Activated CD4-positive, alpha-beta T cell treated with anti-CD3 and anti-CD28 coated beads, Interleukin-10, Interleukin-2, amounts not matched to agents 100 ng/mL and 50 ng/mL, durations not matched to agents 16 hours and 8 hours (primary cell): Measurements from ENCODE around the gene ATXN2.
"Not testable (repeated sequence)": the region's sequence is repeated elsewhere in the genome, so short reads cannot be mapped to it uniquely, and the experiment has no call there.

ENCODE experiments used
- DNase-seq: peaks from one replicate; pipeline ENCODE4 v3.0.0-alpha.2; 2020

Gene ATXN2

DNA sequence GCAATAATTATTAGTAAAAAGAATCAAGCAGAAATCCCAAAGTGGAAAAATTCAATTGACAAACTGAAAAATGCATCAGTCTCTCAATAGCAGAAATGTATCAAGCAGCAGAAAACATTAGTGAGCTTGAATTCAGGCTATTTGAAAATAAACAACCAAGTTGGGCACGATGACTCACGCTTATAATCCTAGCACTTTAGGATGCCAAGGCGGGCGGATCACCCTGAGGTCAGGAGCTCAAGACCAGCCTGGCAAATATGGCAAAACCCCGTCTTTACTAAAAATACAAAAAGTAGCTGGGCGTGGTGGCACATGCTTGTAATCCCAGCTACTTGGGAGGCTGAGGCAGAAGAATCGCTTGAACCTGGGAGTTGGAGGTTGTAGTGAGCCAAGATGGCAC lies 106.1 kb downstream of the ATXN2 start:
- not testable (repeated sequence) for DNase-seq

DNA sequence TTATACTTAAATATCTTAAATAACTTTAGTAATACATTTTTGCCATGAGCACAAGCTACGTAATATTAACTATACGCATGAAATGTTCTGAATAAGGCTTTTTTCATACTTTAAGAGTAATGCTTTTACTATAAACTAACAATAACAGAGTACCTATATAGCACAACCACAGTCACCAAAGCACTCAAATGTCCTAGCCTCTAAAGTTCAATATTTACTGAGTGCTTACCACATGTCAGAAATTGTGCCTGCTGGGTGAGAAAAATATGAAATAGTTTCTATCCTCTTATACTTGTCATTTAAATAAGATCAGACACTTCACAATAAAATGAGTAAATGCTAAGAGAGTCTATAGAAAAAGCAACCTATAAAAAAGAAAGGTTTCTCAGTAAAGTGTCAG lies 110.3 kb downstream of the ATXN2 start:
- DNase-seq: no peak

- no peak for DNase-seq
Measured at GRCh38 chr12:111488271-111488670, 110.8 kb downstream of the ATXN2 start.

DNA sequence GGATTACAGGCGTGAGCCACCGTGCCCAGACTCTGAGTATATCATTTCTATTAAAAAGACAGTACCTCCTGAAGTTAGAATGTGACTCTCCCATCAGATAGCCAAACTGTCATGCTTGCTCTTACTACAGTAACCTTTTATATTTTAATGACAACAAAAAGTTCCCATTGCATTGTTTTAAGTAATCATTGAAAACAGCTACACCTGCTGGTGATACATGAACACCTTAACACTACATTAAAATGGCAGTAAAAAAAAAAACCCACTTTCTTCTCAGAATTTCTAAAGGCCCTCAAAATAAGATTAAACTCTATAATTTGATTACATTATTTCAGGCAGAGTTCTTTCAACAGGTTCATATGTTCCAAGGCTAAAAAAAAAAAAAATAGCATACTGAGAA lies 116.7 kb downstream of the ATXN2 start:
- no peak for DNase-seq

DNA sequence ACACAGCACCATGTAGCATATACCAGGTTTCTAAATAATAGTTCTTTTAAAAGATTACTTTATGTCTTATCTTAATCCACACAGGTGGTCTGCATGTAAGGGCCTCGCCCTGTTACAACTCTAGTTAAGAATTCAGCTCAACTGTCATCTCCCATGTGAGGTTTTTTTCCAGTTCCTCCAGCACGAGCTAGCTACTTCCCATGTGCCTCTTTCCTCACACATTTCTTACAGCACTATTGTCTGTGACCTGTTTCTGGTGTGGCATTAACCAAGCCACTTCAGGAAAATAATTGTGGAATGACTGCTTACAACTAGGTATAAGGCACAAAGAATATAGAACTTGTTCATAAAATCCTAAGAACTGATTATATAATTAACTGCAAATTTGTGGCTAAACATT lies 127.9 kb downstream of the ATXN2 start:
- no peak for DNase-seq

DNA sequence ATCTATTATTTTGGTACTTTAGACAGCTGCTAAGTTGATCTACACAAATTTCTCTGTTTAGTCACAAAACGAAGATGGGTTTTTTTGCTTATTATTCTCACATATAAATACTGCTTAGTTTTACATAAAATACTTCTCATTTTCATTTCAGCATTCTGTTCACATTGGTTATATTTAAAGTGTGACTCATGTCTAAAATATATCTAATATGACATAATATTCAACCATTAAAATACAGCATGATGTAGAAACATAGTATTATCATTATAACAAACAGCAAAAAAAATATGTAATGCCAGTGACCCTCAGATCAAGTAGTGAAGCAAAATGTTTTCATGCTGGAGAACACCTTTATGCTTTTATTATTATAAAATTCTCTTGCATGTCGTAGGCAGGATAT lies 129.7 kb downstream of the ATXN2 start:
- no peak for DNase-seq

DNA sequence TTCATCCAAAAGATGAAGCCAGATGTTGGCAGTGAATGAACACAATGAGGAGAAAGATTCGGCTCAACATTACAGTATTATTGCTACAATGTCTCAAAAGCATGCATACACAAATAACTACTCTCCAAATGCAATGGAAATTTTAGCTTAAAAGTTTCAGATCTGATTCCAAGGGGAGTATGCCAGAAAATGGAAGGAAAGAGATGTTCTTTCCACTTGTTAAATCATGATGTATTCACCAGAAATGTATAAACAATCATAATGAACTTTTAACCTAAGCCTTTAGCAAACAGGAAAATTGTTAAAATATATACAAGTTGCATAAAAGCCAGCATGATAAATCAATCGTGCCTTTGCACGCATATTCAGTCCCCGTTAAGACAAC lies 131.3 kb downstream of the ATXN2 start:
- DNase-seq: no peak

- no peak for DNase-seq
Measured at GRCh38 chr12:111467092-111467856, 131.8 kb downstream of the ATXN2 start.

DNA sequence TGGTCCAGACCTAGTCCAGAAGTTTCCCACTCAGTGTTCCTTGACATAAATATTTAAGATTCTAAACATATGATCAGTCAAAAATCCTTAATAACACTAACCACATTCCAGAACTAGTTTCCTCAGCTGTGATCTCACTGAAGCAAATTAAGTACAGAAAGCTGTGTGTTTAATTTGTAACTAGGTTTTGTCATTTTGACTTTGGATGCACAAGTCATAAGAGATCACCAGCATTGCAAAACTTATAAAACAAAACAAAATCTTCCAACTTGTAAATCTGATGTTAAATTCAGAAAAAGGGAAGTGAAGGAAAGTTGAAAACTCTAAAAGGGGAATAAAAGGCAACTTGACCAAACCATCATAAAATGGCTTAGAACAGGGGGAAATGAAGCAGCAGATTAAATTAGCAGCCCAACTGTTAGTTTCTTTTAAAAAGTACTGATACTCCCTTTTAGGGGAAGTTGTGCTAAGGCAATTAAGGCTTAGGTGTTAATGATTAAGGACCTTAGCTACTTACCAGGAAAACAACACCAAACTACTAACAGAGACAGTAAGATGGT lies 136.8 kb downstream of the ATXN2 start:
- DNase-seq: no peak

GRCh38 chr12:111460111-111460510 lies 139.0 kb downstream of the ATXN2 start:
- not testable (repeated sequence) for DNase-seq

- DNase-seq: no peak
Measured at GRCh38 chr12:111458546-111459172, 140.5 kb downstream of the ATXN2 start.

DNA sequence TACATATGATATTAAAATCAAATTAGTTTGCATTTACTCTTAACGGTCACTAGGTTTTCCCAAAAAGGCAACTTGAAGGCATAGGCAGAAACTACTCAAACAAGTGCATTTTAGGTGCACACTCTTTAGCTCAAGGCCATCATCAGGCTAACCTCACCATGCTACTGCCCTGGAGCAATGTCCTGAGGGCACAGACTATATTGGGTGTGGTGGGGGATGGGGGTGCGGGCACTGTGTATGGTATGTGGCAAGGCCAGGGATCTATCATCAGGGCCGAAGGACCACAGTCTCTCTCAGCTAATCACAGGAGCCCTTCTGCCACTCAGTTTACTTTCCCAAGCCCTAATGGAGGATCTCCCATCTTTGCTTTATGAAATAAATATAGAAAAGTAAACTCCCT lies 141.5 kb downstream of the ATXN2 start:
- no peak for DNase-seq

GRCh38 chr12:111457071-111457470 lies 142.0 kb downstream of the ATXN2 start:
- DNase-seq: no peak

DNA sequence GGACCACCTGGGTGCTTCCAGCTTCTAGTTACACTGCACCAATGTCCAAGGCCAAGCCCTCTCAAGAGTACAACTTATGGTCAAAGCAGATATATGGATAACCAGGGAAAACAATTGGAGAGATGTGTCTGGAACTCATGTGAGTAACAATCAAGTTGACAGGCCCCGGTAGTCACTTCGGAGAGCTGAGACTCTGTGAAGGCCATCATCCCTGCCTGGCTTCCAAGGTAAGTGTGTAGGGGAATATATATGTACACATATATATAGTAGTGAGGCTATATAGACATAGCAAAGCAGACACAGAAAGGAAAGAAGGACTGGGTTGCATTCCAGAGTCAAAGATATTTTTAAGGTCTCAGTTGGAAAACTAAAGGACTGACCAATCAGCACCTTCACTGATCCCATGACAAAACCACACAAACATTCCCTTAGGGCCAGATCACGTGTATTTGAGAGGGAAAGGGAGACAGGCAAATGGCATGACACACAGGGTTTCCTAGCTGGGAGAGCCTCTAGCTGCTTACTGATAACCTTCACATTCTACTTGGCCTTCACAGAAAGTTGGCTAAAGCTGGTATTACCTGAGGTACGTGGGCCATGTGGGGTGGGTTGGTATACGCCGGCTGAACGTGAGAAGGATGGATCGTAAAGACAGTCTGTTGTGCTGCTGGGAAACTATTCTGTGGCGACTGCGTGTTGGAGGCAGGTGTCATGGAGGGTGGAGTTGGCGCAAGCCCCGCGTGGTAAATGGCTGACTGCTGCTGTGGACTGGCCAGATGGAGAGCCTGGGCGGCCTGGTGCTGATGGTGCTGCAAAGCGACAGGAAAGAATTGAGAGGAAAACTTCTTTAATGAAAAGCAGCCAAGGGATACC lies 143.4 kb downstream of the ATXN2 start:
- DNase-seq: no peak

DNA sequence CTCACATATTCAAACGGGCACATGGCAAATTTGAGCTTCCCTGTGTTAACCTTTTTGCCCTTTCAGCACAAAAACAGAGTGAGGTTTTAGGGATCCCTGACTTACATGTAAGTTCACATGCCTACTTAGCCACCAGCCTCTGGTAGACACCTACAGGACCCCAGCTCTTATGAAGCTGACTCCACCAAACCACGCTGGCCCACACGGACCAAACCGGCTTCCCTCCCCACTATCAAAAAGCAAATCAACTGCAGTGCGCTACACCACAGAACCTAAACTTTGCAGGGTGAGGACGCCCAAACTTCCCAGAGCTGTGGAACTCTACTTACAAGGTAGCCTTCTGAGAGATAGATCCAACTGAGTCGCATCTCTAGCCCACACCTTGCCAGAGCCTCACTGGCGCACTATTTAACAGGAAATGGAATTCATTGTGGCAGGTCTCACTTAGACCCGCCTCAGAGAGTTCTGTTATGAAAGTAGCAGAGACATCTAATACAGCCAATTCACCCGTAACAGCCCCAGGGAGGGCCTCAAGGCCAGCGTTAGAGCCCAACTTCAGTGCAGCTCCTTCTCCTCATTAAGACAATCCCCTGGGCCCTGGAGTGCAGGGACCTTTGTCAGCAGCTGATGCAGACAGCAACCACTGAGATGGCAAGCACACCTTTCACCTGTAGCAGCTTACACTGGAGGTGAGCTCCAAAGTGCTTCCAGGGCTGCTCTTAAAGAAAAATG lies 144.2 kb downstream of the ATXN2 start:
- DNase-seq: no peak

DNA sequence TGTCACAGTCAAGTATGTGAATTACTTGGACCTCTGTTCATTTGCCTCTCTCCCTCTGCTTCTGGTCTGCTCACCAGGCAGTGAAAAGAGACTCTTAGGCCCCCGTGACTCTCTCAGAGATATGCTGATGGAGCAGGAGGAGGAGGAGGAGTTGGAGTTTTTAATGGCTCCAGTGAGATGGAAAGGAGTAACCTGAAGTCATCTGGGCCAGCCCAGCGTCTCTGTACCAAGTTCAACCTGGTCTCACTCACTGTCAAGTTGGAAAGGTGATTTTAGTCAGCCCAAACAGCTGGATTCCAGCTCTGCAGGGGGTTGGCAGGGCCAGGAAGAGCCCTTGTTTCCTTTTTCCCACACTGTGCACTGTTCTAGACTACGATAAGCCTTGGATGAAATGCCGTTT lies 144.8 kb downstream of the ATXN2 start:
- no peak for DNase-seq

DNA sequence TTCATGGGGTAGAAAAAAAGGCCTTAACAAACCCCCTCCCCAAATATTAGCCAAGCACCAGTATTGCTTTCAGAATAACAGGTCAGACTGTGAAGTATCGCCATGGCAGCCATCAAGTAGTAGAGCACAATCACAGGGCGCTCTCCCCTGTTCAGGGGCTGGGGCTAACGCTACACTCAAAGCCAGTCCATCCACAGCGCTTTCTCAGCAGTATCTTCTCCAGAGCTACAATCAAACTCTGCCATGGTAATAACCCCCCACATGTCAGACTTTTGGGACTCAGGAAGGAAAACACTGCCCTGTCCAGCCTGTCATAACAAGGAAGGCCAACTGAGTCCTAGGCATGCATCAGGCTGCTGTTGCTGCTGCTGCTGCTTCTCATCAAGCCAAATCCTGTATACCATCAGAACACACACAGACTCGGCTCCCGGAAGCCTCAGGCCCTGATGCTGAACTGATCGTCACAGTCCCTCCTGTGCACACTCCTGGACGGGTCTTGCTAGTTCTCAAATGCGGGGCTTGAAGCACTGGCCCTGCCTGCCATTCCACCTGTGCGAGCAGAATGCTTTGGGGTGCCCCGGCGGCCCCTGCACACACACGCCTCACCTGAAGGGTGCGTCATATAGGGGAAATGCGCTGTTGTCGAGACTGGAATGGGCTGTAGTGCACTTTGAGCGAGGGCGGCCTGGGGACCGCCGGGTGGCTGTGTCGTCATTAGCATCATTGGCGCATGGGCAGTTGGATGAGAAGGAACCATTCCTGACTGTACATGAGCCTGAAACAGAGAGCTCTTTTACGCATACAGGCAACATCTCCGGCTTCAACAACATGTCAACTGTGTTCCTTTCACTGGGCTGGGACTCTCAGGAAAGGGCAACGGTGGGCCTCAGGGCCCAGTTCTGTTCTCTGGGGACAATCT lies 145.8 kb downstream of the ATXN2 start:
- no peak for DNase-seq

GRCh38 chr12:111451649-111452129 lies 147.4 kb downstream of the ATXN2 start:
- peak; percentile 60 for DNase-seq

GRCh38 chr12:111451232-111451631 lies 147.9 kb downstream of the ATXN2 start:
- DNase-seq: no peak

DNA sequence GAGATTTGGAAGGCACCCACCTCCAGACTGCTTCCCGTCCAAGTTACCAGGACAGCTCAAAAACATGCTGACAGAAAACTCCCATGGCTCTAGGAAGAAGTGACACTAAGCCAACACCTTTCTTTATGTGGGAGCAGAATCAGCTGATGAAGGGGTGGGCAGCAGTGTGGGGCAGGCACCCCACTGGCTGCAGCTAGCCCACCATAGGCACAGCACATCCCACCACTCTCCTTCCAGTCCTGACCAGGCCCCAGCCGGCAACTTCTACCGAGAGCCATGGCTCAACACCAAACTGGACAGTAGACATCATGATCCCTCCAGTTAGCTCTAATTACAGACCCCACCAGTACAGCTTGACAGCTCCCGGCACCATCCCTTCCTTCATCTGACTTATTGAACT lies 148.4 kb downstream of the ATXN2 start:
- DNase-seq: no peak
